ENCODE data around the gene SLC25A29.
"Not testable (repeated sequence)": the region's sequence is repeated elsewhere in the genome, so short reads cannot be mapped to it uniquely, and the experiment has no call there.

SLC25A29 gene

DNA sequence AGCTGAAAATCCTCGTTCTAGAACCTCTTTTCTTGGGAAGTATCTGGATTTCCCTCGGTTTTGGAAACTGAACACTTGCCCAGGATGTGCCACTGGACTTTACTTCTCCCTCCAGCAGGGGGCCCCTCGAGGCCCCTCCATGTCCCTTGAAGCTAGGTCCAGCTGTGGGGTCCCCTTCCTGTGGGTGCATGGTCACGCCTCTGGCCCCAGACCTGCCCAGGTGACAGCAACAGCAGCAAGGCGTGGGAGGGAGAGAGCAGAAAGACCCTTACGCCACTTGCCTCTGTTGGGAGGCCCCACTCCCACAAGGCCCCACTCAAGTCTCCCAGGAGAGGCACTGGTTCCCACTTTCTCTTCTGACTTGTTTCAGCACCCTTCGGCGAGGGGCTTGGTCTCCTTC lies 3.1 kb downstream of the SLC25A29 start:
- DNase-seq (ENCODE audit: low read depth) = no peak
- TF ChIP-seq, protein P1, sequence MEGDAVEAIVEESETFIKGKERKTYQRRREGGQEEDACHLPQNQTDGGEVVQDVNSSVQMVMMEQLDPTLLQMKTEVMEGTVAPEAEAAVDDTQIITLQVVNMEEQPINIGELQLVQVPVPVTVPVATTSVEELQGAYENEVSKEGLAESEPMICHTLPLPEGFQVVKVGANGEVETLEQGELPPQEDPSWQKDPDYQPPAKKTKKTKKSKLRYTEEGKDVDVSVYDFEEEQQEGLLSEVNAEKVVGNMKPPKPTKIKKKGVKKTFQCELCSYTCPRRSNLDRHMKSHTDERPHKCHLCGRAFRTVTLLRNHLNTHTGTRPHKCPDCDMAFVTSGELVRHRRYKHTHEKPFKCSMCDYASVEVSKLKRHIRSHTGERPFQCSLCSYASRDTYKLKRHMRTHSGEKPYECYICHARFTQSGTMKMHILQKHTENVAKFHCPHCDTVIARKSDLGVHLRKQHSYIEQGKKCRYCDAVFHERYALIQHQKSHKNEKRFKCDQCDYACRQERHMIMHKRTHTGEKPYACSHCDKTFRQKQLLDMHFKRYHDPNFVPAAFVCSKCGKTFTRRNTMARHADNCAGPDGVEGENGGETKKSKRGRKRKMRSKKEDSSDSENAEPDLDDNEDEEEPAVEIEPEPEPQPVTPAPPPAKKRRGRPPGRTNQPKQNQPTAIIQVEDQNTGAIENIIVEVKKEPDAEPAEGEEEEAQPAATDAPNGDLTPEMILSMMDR (conservative IDR thresholded peaks at IDR 0.05; ENCODE audit: low read depth, low read length) = peak; percentile 79
- H3K4me3 ChIP-seq (ENCODE audit: low read depth, low read length) = no peak overlapping the region

DNA sequence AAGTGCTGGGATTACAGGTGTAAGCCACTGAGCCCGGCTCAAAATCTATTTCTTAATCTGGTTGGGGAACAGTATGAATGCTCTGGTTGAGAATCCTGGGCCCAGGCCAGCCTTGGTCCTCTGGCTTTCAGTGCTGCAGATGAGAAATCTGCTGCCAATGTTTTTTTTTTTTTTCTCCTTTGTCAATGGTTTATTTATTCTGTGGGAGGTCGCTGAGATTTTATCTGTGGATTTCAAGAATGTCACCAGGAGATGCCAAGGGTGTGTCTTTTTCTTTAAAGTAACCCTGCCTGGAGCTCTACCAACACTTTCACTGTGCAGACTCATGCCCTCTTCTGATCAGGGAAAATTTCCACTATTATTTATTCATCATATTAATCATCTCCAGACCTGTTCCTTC lies 3.6 kb downstream of the SLC25A29 start:
- TF ChIP-seq, protein P1 (conservative IDR thresholded peaks at IDR 0.05; ENCODE audit: low read depth, low read length) = no peak
- H3K4me3 ChIP-seq (ENCODE audit: low read depth, low read length) = no peak overlapping the region
- DNase-seq (ENCODE audit: low read depth) = no peak

DNA sequence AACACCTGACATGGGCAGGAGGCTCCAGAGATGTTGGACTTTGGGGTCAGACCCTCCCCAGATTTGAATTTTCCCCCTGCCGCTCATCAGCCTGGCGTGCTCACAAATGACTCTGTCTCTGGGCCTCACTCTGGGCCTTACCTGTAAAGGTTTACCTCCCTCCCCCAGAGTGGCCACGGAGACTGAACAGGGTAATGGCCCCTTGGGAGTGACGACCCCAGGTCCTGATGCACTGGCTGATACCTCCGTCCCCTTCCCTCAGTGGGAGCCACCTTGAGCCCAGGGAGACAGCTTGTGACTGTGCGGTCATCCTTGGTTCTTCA lies 7.0 kb downstream of the SLC25A29 start:
- TF ChIP-seq, protein P1 (conservative IDR thresholded peaks at IDR 0.05; ENCODE audit: low read depth, low read length) = no peak
- no peak for DNase-seq (ENCODE audit: low read depth)
- no peak overlapping the region for H3K4me3 ChIP-seq (ENCODE audit: low read depth, low read length)

DNA sequence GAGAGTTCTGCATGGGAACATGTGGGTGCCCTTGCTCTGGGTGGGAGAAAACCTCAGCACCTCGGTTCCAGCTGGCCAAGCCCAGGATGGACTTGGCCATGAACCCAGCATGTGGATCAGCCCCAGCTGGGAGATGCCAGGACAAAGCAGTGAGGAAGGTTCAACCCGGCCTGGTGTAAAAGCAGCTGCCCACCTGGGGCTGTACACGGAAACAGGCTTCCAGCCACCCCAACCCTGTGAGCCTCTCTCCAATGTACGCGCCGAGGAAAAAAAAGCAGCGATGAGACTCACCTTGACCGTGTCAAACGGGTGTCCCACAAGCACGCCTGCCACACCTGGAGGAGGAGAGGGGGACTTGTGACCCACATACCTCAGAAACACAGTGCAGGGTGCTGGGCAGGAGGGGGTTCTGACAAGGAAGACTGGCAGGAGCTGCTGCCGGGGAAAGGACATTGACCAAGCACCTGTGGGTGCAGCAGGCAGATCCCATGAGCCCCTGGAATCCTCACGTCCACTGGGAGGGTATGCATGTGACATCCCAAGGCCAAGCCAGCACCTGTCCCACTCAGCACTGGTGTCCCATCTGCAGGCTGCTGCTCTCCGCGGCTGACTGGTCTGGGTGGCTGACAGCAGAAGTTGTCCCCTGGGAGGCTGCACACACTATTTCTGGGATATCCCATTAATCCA lies 7.5 kb downstream of the SLC25A29 start:
- H3K4me3 ChIP-seq (ENCODE audit: low read depth, low read length) = no peak overlapping the region
- TF ChIP-seq, protein P1 (conservative IDR thresholded peaks at IDR 0.05; ENCODE audit: low read depth, low read length) = no peak
- DNase-seq (ENCODE audit: low read depth) = no peak

DNA sequence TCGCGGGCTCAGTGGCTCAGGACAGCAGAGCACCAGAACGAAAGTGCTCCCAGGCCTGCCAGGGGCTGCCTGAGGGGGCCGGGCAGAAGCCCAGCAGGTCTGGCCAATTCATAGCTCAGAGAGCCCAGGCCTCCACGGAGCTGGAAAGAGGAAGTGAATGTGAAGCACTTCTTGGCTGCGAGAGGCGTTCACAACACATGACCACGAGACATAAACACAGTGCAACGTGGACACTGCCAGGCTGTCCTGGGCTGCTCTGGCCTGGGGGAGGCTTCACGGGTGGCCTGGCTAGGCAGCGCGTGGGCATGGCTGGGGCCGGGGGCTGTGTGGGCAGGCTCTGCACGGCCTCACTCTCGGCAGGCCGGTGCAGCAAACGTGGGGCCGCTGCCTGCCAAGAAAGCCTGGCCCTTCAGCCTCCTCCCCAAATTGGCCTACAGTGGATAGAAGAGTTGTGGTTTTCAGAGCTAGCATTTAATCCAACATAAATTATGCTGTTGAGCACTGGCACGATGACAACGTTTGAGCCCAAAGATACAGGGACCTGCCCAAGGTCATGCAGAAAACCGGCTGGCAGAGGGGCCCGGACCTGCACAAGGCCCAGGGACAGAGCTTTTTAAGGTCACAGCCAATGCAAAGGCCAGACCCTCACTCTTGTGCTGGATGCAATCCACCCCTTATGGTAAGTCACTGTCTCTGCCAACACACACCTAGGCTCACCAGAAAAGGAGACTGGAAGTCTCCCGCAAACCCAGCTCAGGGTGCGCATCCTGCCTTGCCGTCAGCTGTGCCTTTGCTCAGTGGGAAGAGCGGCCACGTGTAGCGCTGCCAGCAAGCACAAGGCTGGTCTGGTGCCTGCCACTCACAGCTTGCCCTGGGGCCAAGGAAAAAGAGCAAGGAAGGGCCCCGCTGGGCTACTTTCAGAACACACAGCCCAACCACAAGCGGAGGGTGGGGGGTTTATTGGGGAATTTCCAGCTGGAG lies 8.6 kb downstream of the SLC25A29 start:
- TF ChIP-seq, protein P1 (conservative IDR thresholded peaks at IDR 0.05; ENCODE audit: low read depth, low read length) = no peak
- H3K4me3 ChIP-seq (ENCODE audit: low read depth, low read length) = no peak overlapping the region
- peak; percentile 89 for DNase-seq (ENCODE audit: low read depth)

DNA sequence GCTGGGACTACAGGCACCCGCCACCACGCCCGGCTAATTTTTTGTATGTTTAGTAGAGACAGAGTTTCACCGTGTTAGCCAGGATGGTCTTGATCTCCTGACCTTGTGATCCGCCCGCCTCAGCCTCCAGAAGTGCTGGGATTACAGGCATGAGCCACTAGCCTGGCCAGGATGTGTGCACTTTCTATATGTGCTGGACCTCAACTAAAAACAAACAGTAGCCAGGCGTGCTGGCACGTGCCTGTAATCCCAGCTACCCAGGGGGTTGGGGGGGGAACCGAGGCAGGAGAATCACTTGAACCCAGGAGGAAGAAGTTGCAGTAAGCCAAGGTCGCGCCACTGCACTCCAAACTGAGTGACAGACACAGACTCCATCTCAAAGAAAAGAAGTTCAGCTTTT lies 9.5 kb downstream of the SLC25A29 start:
- not testable (repeated sequence) for H3K4me3 ChIP-seq (ENCODE audit: low read depth, low read length); DNase-seq (ENCODE audit: low read depth)

DNA sequence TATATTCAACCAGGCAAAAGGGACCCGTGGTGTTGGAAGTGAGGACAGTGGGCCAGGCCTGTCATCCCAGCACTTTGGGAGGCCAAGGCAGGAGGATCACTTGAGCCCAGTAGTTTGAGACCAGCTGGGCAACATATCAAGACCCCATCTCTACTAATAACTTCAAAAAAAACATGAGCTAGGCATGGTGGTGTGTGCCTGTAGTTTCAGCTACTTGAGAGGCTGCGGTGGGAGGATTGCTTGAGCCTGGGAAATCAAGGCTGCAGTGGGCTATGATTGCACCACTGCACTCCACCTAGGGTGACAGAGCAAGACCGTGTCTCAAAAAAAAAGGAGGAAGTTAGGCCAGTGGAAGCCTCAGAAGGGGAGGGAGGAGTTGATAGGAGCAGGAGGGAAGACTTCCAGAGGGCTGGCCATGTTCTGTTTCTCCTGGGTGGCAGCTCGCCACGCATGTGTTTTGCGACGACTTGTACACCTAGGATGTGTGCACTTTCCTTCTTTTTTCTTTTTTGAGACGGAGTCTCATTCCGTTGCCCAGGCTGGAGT lies 10.1 kb downstream of the SLC25A29 start:
- no peak overlapping the region for H3K4me3 ChIP-seq (ENCODE audit: low read depth, low read length)
- TF ChIP-seq, protein P1 (conservative IDR thresholded peaks at IDR 0.05; ENCODE audit: low read depth, low read length) = no peak
- no peak for DNase-seq (ENCODE audit: low read depth)

Data from choroid plexus epithelial cell (primary cell).